ENCODE results near the gene CCNY.

GRCh38 chr10:35300063-35300699, 36.1 kb upstream of the CCNY start:
- TF ChIP-seq CTCF (IDR thresholded peaks at IDR 0.05) (no peak), POLR2A (IDR thresholded peaks at IDR 0.05) (no peak)
